Measurements from ENCODE around the gene SLIT3. TPM values are rescaled to one million over a fixed set of nuclear protein-coding genes. Genes with fewer than 3 reads are reported as not detected.

Gene SLIT3
- total RNA-seq, 1 experiment from 2014 or later, result 0.92 TPM

DNA sequence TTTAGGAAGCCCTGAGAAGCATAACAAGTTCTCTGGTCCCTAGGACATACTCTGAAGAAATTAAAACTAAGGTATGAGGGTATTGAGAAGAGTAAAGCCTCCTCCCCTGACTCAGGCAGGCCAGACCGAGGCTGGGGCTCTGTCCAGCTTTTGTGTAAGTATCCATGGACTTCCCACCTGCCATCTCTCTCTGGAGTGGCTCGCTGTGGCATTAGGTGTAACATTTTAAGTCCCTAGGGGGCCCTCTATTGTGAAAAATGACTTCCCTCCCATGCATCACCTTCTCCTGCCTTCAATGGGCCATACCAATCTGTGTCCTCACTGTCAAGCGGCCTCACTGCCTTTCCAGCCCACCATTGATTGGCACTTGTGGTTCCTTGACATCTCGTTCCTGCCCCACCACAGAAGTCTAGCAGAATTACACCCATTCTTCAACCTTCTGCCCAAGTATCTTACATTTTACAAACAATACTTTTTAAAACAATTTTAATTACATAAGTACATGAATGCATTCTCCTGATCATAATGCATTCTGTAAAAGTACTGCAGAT, 205.5 kb downstream of the SLIT3 start:
- no peak overlapping the region; a peak in 1 of 7 replicates for H3K27ac Mint-ChIP-seq
- peaks cover 3 to 5% of the 10 kb centered on the region in 2 experiments; a peak in 2 of 5 replicates for H3K9me3 Mint-ChIP-seq
- Histone ChIP-seq H2BK5ac (ENCODE audit: insufficient read length, low read length) (no peak overlapping the region), H3K79me1 (ENCODE audit: insufficient read depth, low read depth, low read length, poor library complexity, severe bottlenecking) (no peaks in the 10 kb centered on the region), H4K20me1 (ENCODE audit: control insufficient read depth, insufficient read depth, insufficient read length) (no peaks in the 10 kb centered on the region), H3K9ac (ENCODE audit: extremely low read depth, insufficient read length, low read length) (no peak overlapping the region), H3K27ac (ENCODE audit: insufficient read length, low read depth, low read length) (no peak overlapping the region), H4K8ac (replicated peaks; ENCODE audit: insufficient read length, low read depth, low read length) (no peak overlapping the region), H2BK12ac (ENCODE audit: insufficient read length, low read depth, low read length) (no peak overlapping the region), H3K27me3 (ENCODE audit: insufficient read depth, low read length) (no peaks in the 10 kb centered on the region), H3K4ac (ENCODE audit: low read depth, low read length) (no peak overlapping the region), H3K9me3 (ENCODE audit: control insufficient read depth, low read depth, low read length) (no peaks in the 10 kb centered on the region), H3K23me2 (ENCODE audit: insufficient read length, low read depth, low read length, poor library complexity, severe bottlenecking) (no peaks in the 10 kb centered on the region), H2AFZ (ENCODE audit: low read length) (no peak overlapping the region), H2BK15ac (ENCODE audit: low read depth, low read length) (no peak overlapping the region), H3K4me2 (ENCODE audit: insufficient read depth, insufficient read length, low read length) (no peak overlapping the region), H4K5ac (ENCODE audit: insufficient read length, low read depth, low read length) (no peak overlapping the region), H3T11ph (ENCODE audit: low read length) (no peak overlapping the region), H2AK5ac (ENCODE audit: insufficient read length, low read length) (no peak overlapping the region), H3K56ac (ENCODE audit: insufficient read length, low read depth, low read length) (no peak overlapping the region), H2BK20ac (ENCODE audit: low read depth, low read length, poor library complexity, severe bottlenecking) (no peak overlapping the region), H3K18ac (ENCODE audit: insufficient read length, low read depth, low read length) (no peak overlapping the region), H3K79me2 (ENCODE audit: insufficient read depth, low read length) (no peaks in the 10 kb centered on the region), H3K4me1 (ENCODE audit: insufficient read depth, low read length) (0 out of 2 replicates have a peak, but pooled peaks cover 2% of the 10 kb centered on the region), H3K14ac (ENCODE audit: insufficient read depth, low read length) (no peak overlapping the region), H2BK120ac (ENCODE audit: low read depth, low read length, poor library complexity, severe bottlenecking) (no peak overlapping the region), H4K91ac (ENCODE audit: insufficient read length, low read depth, low read length) (no peak overlapping the region), H3K23ac (ENCODE audit: insufficient read length, low read depth, low read length) (no peak overlapping the region)
- TF ChIP-seq, protein P1, sequence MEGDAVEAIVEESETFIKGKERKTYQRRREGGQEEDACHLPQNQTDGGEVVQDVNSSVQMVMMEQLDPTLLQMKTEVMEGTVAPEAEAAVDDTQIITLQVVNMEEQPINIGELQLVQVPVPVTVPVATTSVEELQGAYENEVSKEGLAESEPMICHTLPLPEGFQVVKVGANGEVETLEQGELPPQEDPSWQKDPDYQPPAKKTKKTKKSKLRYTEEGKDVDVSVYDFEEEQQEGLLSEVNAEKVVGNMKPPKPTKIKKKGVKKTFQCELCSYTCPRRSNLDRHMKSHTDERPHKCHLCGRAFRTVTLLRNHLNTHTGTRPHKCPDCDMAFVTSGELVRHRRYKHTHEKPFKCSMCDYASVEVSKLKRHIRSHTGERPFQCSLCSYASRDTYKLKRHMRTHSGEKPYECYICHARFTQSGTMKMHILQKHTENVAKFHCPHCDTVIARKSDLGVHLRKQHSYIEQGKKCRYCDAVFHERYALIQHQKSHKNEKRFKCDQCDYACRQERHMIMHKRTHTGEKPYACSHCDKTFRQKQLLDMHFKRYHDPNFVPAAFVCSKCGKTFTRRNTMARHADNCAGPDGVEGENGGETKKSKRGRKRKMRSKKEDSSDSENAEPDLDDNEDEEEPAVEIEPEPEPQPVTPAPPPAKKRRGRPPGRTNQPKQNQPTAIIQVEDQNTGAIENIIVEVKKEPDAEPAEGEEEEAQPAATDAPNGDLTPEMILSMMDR (conservative IDR thresholded peaks at IDR 0.05), result no peak
- DNase-seq, result no peak
- H3K4me1 Mint-ChIP-seq, result peaks cover 26 to 31% of the 10 kb centered on the region in 2 experiments
- no peak overlapping the region for H3K4me3 Mint-ChIP-seq
- H3K27me3 Mint-ChIP-seq (ENCODE audit: low read depth), result peaks cover 11% of the 10 kb centered on the region; the same call in 1 of the 2 replicates
- WGBS (ENCODE audit: extremely low coverage, insufficient read length, low lambda C conversion rate), result no CpG with 5 or more reads among the region's 4 CpGs
- H3K36me3 Mint-ChIP-seq (ENCODE audit: insufficient read depth in 1 of 3, low read depth in 3 of 3), result peaks cover 0 to 6% (median 3%) of the 10 kb centered on the region in 3 experiments; a peak in 2 of 7 replicates
